ENCODE results near the gene ALDOC. TPM values are rescaled to one million over a fixed set of nuclear protein-coding genes. Genes with fewer than 3 reads are reported as not detected.

Gene ALDOC
- total and polyA plus RNA-seq, 2 of the 13 experiments (the other 11 are each of a cell fraction or from before 2014, with no cell fraction given) = 15.4 to 60.9 TPM

- TF ChIP-seq ZNF572 (CRISPR knock-in tag; IDR thresholded peaks at IDR 0.05) (no peak), ZNF746 (CRISPR knock-in tag; IDR thresholded peaks at IDR 0.05) (no peak), ZNF792 (CRISPR knock-in tag; IDR thresholded peaks at IDR 0.05) (peak; percentile 64; the same call in 1 of the 2 replicates), HNRNPL (IDR thresholded peaks at IDR 0.05; ENCODE audit: low read depth, low read length) (no peak), ZNF761 (CRISPR knock-in tag; conservative IDR thresholded peaks at IDR 0.05) (no peak), ZNF432 (CRISPR knock-in tag; IDR thresholded peaks at IDR 0.05; ENCODE audit: borderline replicate concordance) (no peak), ZSCAN30 (CRISPR knock-in tag; IDR thresholded peaks at IDR 0.05) (no peak), ZNF557 (CRISPR knock-in tag; IDR thresholded peaks at IDR 0.05) (no peak), FOXP4 (CRISPR knock-in tag; IDR thresholded peaks at IDR 0.05) (no peak), MYNN (CRISPR knock-in tag; IDR thresholded peaks at IDR 0.05; ENCODE audit: low read depth) (no peak)
These were observed at the start of gene ALDOC (continued) for GRCh38 chr17:28576758-28577465.

- no peak for DNase-seq (ENCODE audit: low spot score)
- POLR2A ChIA-PET = interaction anchor here (0.6 kb wide), 1 partner anchor 12 kb away, joined by 3 read pairs; no protein-coding TSS in a partner anchor
- 100% methylated on average over 2 of the region's 2 CpGs for WGBS (ENCODE audit: low lambda C conversion rate)
- TF ChIP-seq MXD3 (CRISPR knock-in tag; IDR thresholded peaks at IDR 0.05) (no peak), ZNF776 (CRISPR knock-in tag; IDR thresholded peaks at IDR 0.05) (no peak), ZNF484 (CRISPR knock-in tag; IDR thresholded peaks at IDR 0.05; ENCODE audit: borderline replicate concordance, low read depth) (no peak), ESRRA (CRISPR knock-in tag; IDR thresholded peaks at IDR 0.05; ENCODE audit: low read depth) (no peak), CERS6 (CRISPR knock-in tag; IDR thresholded peaks at IDR 0.05) (no peak), RARG (CRISPR knock-in tag; IDR thresholded peaks at IDR 0.05; ENCODE audit: low read depth) (no peak), ARHGAP35 (CRISPR knock-in tag; IDR thresholded peaks at IDR 0.05; ENCODE audit: borderline replicate concordance) (no peak), TP53 (CRISPR knock-in tag; conservative IDR thresholded peaks at IDR 0.05) (no peak), ZNF234 (CRISPR knock-in tag; conservative IDR thresholded peaks at IDR 0.05) (no peak), HNRNPUL1 (IDR thresholded peaks at IDR 0.05; ENCODE audit: low read depth, low read length) (no peak), LBX2 (CRISPR knock-in tag; IDR thresholded peaks at IDR 0.05; ENCODE audit: borderline replicate concordance) (no peak)
These were observed 47.5 kb upstream of the ALDOC start for GRCh38 chr17:28624148-28624547.

More at GRCh38 chr17:28624148-28624547, 47.5 kb upstream of the ALDOC start:
- H3K79me2 ChIP-seq (ENCODE audit: insufficient read depth, low read length) = no peaks in the 10 kb centered on the region
- no peak overlapping the region for H3K9ac ChIP-seq (ENCODE audit: insufficient read depth, low read depth, low read length)
- BruUV-seq (replicated peaks) = no TSS peak
- ATAC-seq (no peak), FAIRE-seq (no peak)
- CTCF ChIA-PET (ENCODE audit: low intra/inter-chr PET ratio, low total read pairs) = no interaction called here
- H3K4me2 ChIP-seq (ENCODE audit: low read depth, low read length) = no peak overlapping the region
- H2AFZ ChIP-seq (ENCODE audit: low read length) = no peak overlapping the region
- peaks cover 27 to 66% of the 10 kb centered on the region in 2 experiments for H3K36me3 ChIP-seq (replicated peaks in 1 of 2; ENCODE audit: control insufficient read depth in 1 of 2, insufficient read depth in 2 of 2, low read length in 2 of 2)
- H3K27me3 ChIP-seq (ENCODE audit: control insufficient read depth in 1 of 2, insufficient read depth in 2 of 2, low read length in 2 of 2) = no peaks in the 10 kb centered on the region
- no peak overlapping the region for H3K27ac ChIP-seq (ENCODE audit: extremely low read length, insufficient read depth, low read length)
- in situ Hi-C loops (cut with HindIII; ENCODE audit: extremely low pct_ligation_motif_present, low pct_unique_long_range_greater_than_20kb) = loop anchor here (5.0 kb wide), 1 partner anchor 52 kb away; the partner anchor contains the start of gene PIGS
- H3K4me3 ChIP-seq (replicated peaks in 1 of 3; ENCODE audit: insufficient read depth in 1 of 3, low read depth in 2 of 3, low read length in 3 of 3) = no peak overlapping the region
- H3K9me3 ChIP-seq (ENCODE audit: low read length) = no peaks in the 10 kb centered on the region
- intact Hi-C loops (cut with micrococcal nuclease; ENCODE audit: unreplicated experiment) = loop anchor here (1.0 kb wide), 1 partner anchor 20 kb away; no protein-coding TSS in a partner anchor
- peaks cover 5% of the 10 kb centered on the region; the same call in 1 of the 2 replicates for H3K4me1 ChIP-seq (ENCODE audit: insufficient read depth, low read length)
- H4K20me1 ChIP-seq (ENCODE audit: insufficient read depth, low read length) = no peaks in the 10 kb centered on the region
